Measurements from ENCODE around the gene SIPA1.
"Not testable (repeated sequence)": the region's sequence is repeated elsewhere in the genome, so short reads cannot be mapped to it uniquely, and the experiment has no call there.

SIPA1 gene

DNA sequence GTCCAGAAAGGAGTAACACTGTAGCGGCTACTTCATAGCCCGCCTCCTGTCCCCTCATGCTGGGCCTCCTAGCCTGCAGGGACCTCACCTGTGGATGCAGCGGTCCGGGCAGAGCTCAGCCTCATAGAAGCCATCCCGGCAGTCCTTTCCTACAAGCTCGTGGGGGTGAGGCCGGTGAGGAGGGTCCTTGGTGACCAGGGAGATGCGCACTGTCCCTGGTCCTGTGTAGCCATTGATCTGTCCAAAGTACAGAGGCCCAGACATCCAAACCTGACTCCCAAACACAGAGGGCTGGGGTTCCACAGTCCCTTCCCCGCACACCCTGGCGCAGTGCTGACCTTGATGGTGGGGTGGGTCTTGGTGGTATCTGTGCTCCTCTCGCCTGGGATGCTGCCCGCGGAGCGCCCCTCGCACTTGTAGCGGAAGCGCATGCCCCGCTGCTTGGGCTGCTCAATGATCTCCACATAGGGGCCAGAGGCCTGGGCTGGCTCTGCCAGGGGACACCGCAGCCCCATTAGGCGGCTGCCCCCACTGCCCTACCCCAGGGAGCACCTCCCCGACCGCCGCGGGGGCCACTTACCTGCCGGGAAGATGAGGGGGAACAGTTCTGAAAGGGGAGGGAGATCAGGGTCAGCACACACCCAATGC is 23.8 kb downstream of the SIPA1 start:
- DNase-seq: no peak

DNA sequence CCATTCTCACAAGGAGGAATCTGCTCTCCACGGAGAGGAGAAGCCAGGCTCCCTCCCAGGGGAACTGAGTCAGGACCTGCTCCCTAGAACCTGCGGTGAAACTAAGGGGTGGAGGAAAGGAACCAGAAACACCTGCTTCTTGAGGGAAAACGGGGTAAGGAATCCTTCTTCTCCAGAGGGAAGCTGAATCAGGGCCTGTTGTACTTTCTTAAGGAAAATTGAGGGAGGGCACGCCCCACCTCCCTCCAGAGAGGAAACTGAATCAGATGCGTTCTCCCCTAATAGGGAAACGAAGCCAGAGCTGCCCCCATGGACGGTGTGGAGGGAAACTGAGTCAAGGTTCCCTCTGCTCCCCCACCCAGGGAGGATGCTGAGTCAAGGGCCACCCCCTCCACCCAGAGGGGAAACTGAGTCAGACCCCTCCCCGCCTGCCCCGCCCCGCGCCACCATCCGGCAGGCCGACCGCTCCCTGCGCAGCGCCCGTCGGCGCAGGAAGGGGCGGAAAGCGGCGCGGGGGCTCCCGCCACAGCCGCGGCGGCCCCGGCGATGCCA is 24.4 kb downstream of the SIPA1 start:
- DNase-seq: no peak

DNA sequence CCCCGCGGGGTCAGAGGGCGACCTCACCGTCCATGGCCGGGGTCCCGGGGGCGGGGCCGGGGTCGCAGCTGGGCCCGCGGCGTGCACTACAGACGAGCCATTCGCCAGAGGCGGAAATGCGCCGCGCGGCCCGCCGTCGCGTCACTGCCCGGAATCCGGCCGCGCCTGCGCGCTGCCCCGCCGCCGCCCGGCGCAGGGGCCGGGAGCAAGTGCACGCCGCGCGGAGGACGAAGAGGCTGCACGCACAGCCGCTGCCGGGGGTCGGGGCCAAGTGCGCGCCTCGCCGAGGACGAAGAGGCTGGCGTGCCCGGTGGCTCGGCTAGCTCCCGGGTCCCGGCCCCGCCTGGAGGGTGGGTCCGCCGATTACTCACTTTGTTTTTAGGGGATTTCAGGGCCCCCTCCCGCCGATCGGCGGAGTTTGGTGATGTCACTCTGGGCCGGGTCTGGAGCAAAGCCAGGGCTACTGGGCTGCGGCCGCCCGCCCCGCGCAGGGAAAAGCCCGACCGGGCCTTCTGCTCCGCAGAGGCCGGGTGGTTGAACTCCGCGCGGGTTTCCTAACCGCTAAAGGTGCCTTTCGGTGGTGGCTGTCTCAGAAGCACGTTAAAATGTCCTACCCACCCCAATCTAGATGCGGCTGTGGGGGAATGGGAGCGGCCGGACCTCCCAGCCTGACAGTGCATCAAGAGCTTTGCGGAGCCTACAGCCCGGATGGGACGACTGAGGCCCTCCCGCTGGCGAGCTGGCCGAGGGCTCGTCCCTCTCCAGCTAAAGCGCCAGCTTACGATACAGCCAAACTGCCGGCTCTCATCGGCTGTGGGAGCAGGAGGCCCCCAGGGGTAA is 25.1 kb downstream of the SIPA1 start, which contains the start of gene RELA:
Gene RELA, minus strand, starts transcription at position 118 of the 840 bp plus-strand sequence. Its CDS starts 84 bp downstream, at position 34.
- peak; percentile 91 for DNase-seq

DNA sequence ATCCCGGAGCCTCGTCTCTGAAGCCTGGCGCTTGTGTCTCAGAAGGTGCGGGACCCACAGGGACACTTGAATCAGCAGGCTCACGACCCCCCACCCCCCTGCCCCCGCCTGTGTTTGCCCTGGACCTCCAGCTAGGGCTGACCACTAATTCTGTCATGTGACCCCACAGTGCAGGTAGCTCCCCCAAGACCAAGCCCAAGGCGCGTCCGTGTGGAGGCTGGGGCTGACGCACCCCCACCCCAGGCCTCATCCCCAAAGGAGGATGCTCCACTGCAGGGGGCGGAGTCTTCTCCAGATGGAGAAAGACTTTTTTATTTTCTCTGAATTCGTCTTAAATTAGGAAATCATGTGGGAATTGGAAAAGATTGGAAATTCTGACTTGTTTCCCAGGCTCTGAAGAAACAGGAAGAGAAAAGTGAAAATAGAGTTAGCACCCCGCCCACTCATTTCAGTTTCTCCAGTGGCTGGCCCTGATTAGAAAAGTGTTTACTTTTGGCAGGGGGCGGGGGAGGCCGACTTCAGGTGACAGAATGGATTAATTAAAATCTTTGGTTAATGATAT is 25.8 kb downstream of the SIPA1 start:
- DNase-seq: no peak

DNA sequence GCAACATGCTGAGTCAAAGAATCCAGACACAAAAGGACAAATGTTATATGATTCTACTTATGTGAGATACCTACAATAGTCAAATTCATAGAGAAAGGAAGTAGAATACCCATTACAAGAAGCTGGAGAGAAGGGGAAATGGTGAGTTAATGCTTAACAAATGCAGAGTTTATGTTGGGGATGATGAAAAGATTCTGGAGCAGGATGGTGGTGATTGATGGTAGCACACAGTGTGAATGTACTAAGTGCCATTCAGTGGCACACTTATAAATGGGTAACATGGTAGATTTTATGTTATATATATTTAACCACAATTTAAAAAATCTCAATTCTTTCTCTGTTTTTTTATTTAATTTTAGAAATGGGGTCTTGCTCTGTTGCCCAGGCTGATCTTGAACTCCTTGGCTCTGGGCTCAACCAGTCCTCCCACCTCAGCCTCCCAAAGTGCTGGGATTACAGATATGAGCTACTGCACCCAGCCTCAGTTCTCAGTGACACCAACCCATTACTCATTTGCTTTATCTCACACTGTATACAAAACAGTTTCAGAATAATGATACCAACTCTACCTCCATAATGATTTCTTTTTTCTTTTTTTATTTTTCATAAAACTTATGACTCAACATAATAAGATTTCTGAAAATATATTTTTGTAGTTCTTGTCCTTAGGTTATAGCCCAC is 34.4 kb downstream of the SIPA1 start:
- no peak for DNase-seq

DNA sequence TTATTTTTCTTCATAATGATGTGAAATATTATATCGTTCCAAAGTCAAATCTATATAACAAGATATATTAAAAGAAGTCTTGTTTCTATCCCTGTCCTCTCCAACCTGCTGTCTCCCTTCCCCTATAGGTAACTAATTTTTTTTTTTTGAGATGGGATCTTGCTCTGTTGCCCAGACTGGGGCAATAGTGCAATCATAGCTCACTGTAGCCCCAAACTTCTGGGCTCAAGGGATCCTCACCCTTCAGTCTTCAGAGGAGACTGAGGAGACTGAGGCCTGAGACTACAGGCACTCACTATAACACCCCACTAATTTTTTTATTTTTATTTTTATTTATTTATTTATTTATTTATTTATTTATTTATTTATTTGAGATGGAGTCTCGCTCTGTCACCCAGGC is 35.1 kb downstream of the SIPA1 start:
- DNase-seq: no peak

DNA sequence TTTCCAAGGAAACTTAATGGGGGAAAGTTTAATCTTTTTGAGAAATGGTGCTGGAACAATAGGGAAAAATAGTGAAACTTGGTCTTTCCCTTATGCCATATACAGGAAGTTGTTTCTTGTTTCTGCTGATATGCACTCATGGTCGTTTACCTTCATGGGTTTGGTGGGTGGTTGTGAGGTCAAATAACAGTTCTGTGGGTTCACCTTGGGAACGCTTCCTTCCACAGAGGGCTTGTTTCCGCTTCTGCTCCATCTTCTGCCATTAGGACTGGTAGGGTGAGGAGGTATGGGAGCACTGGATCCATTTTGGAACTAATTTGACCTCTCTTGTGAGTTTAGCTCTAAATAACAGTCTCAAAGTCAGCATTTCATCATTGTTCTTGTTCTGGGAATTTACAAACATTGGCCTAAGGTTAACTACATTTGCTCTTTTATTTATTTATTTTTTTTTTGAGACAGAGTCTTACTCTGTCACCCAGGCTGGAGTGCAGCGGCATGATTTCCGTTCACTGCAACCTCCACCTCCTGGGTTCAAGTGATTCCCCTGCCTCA is 42.4 kb downstream of the SIPA1 start:
- DNase-seq: no peak

DNA sequence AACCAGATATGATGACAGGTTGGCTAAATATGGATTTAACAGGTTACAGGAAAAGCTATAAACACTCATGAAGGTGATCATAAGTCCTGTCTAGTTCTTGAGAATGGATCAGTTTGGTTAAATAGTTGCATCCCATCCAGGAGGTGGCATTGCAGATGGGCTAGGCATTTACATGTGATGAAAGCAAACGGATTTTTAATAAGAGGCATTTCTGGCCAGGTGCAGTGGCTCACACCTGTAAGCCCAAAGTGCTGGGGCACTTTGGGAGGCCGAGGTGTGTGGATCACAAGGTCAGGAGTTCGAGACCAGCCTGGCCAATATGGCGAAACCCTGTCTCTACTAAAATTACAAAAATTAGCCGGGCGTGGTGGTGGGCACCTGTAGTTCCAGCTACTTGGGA is 45.6 kb downstream of the SIPA1 start:
- not testable (repeated sequence) for DNase-seq

DNA sequence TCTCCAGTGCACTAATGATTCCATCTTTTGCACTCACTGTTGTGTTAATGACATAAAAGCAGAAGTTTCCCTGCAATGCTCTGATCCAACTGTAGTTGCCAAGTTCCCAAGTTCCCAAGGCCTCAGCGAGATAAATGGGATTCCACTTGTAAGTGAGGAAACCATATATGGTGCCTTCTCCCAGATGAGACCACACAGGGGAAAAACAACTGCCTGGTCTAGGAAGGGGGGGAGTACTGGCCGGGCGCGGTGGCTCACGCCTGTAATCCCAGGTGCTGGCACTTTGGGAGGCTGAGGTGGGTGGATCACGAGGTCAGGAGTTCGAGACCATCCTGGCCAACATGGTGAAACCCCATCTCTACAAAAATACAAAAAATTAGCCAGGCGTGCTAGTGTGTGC is 48.1 kb downstream of the SIPA1 start:
- DNase-seq: no peak

DNA sequence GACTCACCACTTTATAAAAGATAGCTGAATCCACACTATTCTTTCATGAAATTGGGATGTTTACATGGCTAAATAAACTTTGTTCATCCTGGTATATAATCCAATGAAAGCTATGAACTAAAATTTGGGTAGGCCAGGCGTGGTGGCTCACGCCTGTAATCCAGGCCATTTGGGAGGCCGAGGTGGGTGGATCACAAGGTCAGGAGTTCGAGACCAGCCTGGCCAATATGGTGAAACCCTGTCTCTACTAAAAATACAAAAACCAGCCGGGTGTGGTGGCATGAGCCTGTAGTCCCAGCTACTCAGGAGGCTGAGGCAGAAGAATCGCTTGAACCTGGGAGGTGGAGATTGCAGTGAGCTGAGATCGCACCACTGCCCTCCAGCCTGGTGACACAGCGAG is 53.9 kb downstream of the SIPA1 start:
- not testable (repeated sequence) for DNase-seq

DNA sequence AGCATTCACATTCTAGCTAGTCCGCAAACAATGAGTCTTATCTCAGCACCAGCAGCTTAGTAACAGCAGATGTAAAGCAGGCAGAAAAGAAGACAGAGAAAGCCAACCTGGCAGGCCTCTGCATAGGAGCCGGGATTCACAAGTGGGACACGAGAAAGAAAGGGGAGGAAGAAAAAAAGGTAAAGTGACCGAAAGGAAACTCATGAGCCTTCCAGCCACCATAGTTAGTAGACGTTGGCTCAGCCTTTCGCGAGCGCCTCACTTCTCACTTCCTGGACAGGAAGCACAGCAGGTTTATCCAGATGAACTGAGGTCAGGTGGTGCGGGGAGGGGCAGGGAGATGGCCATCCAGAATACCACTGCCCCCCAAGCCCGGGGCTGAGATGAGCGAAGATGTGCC is 54.5 kb downstream of the SIPA1 start:
- no peak for DNase-seq

DNA sequence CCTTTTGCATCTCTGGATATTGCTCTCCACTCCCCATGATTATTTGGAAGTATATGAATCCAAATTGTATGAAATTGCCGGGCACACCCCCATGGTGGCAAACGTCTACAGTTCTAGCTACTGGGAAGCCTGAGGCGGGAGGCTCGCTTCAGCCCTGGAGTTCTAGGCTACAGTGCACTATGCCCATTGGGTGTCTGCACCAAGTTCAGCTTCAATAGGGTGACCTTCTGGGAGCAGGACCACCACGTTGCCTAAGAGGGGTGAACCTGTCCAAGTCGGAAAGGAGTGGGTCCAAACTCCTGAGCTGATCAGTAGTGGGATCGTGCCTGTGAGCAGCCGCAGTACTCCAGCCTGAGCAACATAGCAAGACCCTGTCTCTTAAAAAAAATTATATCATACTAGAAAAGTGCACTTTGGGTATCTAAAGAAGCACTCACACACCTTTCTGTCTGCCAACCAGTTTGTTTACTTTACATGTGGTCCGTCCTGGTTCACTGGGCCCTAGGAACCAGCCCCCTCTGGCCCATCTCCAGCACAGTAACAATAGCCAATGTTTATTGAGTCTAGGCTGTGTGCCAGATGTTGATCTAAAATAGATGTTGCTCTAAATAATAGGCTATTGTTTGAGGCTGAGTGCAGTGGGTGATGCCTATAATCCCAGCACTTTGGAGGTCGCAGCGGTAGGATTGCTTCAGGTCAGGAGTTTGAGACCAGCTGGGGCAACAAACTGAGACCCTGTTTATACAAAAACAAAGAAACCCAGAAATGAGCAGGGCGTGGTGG is 57.7 kb downstream of the SIPA1 start:
- DNase-seq: no peak

DNA sequence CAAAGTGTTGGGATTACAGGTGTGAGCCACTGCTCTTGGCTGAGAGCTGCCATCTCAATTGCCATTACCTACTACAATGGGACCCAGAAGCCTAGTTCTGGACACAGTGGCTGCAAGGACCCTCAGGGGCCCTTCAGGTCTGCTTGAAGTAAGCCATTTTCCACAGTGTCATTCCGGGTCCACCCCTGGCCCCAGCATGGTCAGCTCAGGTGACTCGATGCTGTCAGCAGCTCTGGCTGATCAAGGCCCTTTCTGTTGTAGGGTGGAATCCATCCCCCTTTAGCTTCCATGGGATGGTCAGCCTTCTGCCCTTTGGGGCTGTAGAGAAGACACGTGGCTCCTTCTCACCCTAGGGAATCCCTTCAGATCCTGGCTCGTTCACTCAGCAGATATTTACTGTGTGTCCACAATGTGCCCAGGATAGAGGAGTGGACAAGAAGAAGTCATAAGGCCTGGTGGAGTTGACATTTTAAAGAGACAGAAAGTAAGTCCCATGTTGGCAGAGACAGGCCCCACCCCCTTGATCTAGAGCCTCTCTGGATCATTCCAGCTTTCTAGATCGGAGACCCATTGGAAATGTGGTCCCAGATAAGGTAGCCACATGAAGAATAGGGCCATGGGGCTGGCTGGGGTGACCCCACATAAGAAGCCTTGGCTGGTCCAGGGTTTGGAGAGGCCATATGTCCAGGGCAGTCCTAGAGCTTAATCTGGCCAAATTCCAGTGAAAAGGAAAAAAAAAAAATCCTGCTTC is 59.1 kb downstream of the SIPA1 start:
- DNase-seq: no peak

DNA sequence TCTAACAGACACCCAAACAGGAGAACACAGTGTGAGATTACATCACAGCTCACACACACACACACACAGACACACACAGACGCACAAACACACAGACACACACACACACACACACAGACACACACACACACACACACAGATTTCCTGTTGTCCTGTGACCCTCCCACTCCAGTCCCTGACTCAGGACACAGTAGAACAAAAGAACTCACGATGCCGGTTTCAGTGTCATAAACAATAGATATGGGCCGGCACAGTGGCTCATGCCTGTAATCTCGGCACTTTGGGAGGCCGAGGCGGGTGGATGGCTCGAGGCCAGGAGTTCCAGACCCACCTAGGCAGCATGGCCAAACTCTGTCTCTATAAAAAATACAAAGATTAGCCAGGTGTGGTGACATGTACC is 60.3 kb downstream of the SIPA1 start:
- no peak for DNase-seq

DNA sequence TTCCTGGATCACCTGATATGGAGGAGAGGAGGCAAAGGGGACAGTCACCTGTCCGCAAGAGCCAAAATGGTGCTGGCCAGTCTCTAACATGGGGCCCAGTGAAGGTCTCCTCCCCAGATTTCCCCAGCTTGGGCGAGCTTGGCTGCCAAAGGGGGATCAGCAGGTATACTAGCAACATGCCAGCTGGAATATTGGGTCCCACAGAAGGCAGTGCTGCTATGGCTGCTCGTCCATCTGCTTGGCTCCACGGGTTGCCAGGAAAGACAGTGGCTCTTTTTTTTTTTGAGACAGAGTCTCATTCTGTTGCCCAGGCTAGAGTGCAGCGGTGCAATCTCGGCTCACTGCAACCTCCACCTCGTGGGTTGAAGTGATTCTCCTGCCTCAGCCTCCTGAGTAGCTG is 61.4 kb downstream of the SIPA1 start:
- DNase-seq: no peak

DNA sequence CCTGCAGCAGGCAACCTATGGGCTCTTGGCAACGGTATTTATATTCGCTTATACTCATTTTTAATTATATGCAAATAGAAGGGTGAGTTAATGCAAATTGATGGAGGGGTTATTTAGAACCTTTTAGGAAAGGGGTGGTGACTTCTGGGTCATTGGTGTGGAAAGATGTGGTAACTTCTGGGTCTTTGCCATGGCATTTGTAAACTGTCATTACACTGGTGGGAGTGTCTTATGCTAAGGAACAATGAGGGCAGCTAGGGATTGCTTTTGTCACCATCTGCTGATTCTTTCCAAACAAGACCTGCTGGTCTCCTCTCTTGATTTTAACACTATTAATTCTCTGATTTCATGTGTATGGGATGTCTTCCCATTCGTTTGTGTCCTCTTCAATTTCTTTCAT is 62.5 kb downstream of the SIPA1 start:
- DNase-seq: no peak
